ENCODE data around the gene UPK3A. TPM values are rescaled to one million over a fixed set of nuclear protein-coding genes. Genes with fewer than 3 reads are reported as not detected.
A peak's percentile ranks its signal among the peaks of the same experiment; 100 is the strongest.

The UPK3A gene
- total RNA-seq (2016; rRNA removed; fragmentation: Illumina TruSeq; extraction: Trizol) (10.0 and 10.5 TPM in 2 replicates), polyA plus RNA-seq (2011; rRNA removed) (12.2 and 13.8 TPM in 2 replicates), polyA minus RNA-seq (2011; rRNA and poly(A)+ RNA removed; ENCODE audit: low replicate concordance) (30.1 TPM in 1 of 2 replicates, not detected in the other), Bru-seq, nascent RNA (percentile 44 among the genes with signal in this experiment), BruChase-seq, experiment 1, labeled RNA remaining after a 6-hour chase (percentile 33 among the genes with signal in this experiment), BruChase-seq, experiment 2, labeled RNA remaining after a 2-hour chase (percentile 36 among the genes with signal in this experiment)
- 9.4 and 11.8 TPM in 2 replicates for total RNA-seq (2016; cell fraction: cytosol; rRNA removed; fragmentation: Illumina TruSeq; extraction: Trizol; ENCODE audit: low read depth)
- total RNA-seq (2016; cell fraction: insoluble cytoplasmic fraction; rRNA removed; fragmentation: Illumina TruSeq; extraction: Trizol) = 9.5 and 11.5 TPM in 2 replicates
- 10.2 and 12.3 TPM in 2 replicates for total RNA-seq (2016; cell fraction: membrane; rRNA removed; fragmentation: Illumina TruSeq; extraction: Trizol)
- 3.3 and 4.2 TPM in 2 replicates for total RNA-seq (2016; cell fraction: nucleus; rRNA removed; fragmentation: Illumina TruSeq; extraction: Trizol)
- polyA plus RNA-seq (2011; cell fraction: cytosol; rRNA removed) = 10.6 and 20.2 TPM in 2 replicates
- 5.9 and 7.2 TPM in 2 replicates for polyA plus RNA-seq (2011; cell fraction: nucleus; rRNA removed)
- 4.3 and 11.1 TPM in 2 replicates for polyA plus RNA-seq (2012)
- 14.1 and 18.5 TPM in 2 replicates for polyA plus RNA-seq (2016; cell fraction: cytosol; fragmentation: Illumina TruSeq; extraction: Trizol; ENCODE audit: low read depth)
- polyA plus RNA-seq (2016; cell fraction: insoluble cytoplasmic fraction; fragmentation: Illumina TruSeq; extraction: Trizol; ENCODE audit: low read depth) = 14.2 and 18.6 TPM in 2 replicates
- 13.4 and 14.9 TPM in 2 replicates for polyA plus RNA-seq (2016; cell fraction: membrane; fragmentation: Illumina TruSeq; extraction: Trizol; ENCODE audit: low read depth)
- polyA plus RNA-seq (2016; cell fraction: nucleus; fragmentation: Illumina TruSeq; extraction: Trizol; ENCODE audit: insufficient read depth, low read depth) = 12.3 and 12.7 TPM in 2 replicates
- polyA minus RNA-seq (2011; cell fraction: cytosol; rRNA and poly(A)+ RNA removed) = 3.4 and 3.6 TPM in 2 replicates
- 2.2 and 3.2 TPM in 2 replicates for polyA minus RNA-seq (2011; cell fraction: nucleus; rRNA and poly(A)+ RNA removed)
- long read RNA-seq, experiment 1, partial matches to known transcripts = 19 of 33 reads
- long read RNA-seq, experiment 1, other reads (novel, unspliced or antisense) = 14 of 33 reads
- long read RNA-seq, experiment 2, partial matches to known transcripts = 10 of 17 reads
- long read RNA-seq, experiment 2, other reads (novel, unspliced or antisense) = 7 of 17 reads

DNA sequence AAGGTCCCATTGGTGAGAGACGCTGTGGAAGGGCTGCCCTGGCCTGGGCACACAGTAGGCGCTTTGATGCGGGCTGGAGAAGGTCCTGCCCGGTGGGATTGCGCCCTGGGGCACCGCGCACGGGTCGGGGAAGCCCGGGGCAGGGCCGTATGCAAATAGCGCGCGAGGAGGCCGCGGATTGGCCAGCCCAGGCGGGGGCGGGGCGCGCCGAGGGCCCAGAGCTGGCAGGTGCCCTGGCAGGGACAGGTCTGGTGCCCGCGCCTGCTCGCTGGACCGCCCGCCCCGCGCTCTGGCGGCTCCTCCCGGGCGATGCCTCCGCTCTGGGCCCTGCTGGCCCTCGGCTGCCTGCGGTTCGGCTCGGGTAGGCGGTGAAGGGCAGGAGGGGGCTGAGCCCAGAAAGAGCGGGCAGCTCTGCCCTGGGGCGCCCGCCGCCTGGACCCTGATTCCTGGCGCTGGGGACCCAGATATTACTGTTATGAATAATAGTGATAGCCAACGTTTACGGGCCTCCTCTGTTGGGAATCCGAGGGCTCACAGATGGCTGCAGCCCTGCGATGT, at the start of gene UPK3A:
Gene UPK3A (plus strand): TSS at position 245 of the 558 bp plus-strand sequence. CDS start 65 bp downstream, at position 310.
- TF ChIP-seq, protein P1, sequence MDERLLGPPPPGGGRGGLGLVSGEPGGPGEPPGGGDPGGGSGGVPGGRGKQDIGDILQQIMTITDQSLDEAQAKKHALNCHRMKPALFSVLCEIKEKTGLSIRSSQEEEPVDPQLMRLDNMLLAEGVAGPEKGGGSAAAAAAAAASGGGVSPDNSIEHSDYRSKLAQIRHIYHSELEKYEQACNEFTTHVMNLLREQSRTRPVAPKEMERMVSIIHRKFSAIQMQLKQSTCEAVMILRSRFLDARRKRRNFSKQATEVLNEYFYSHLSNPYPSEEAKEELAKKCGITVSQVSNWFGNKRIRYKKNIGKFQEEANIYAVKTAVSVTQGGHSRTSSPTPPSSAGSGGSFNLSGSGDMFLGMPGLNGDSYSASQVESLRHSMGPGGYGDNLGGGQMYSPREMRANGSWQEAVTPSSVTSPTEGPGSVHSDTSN (CRISPR knock-in tag; IDR thresholded peaks at IDR 0.05) = no peak
- TF ChIP-seq SYNCRIP (IDR thresholded peaks at IDR 0.05; ENCODE audit: insufficient read depth, low read depth, low read length) = no peak
- no peak for TF ChIP-seq JARID2 (CRISPR knock-in tag; IDR thresholded peaks at IDR 0.05; ENCODE audit: insufficient replicate concordance)
- no peak for TF ChIP-seq FOXP1 (IDR thresholded peaks at IDR 0.05)
- TF ChIP-seq FOXP1 (CRISPR knock-in tag; IDR thresholded peaks at IDR 0.05) = no peak
- no peak within 1 kb of the TSS for H2AFZ ChIP-seq (ENCODE audit: low read length)
- FAIRE-seq (no peak), ATAC-seq (no peak), DNase-seq (ENCODE audit: low spot score) (no peak)
- peak within 1 kb of the TSS; percentile 30 to 63 (median 37); a peak in 5 of 6 replicates for H3K4me3 ChIP-seq (replicated peaks in 1 of 3; ENCODE audit: insufficient read depth in 1 of 3, low read depth in 2 of 3, low read length in 3 of 3)
- in situ Hi-C loops (cut with HindIII; ENCODE audit: extremely low pct_ligation_motif_present, low pct_unique_long_range_greater_than_20kb) = no loop called here
- H4K20me1 ChIP-seq (ENCODE audit: insufficient read depth, low read length) = no peaks in the 10 kb centered on the region
- no peaks in the 10 kb centered on the region for H3K36me3 ChIP-seq (replicated peaks in 1 of 2; ENCODE audit: control insufficient read depth in 1 of 2, insufficient read depth in 2 of 2, low read length in 2 of 2)
- POLR2A ChIA-PET = interaction anchor here (5.1 kb wide), 1 partner anchor 12 kb away, joined by 73 read pairs; no protein-coding TSS in a partner anchor
- H3K27me3 ChIP-seq (ENCODE audit: control insufficient read depth in 1 of 2, insufficient read depth in 2 of 2, low read length in 2 of 2) = no peaks in the 10 kb centered on the region
- H3K4me1 ChIP-seq (ENCODE audit: insufficient read depth, low read length) = peaks cover 75% of the 10 kb centered on the region
- peak within 1 kb of the TSS; percentile 80 for H3K27ac ChIP-seq (ENCODE audit: extremely low read length, insufficient read depth, low read length)
- no peaks in the 10 kb centered on the region for H3K79me2 ChIP-seq (ENCODE audit: insufficient read depth, low read length)
- H3K9ac ChIP-seq (ENCODE audit: insufficient read depth, low read depth, low read length) = peak within 1 kb of the TSS; percentile 69
- no TSS peak for BruUV-seq (replicated peaks)
- CTCF ChIA-PET (ENCODE audit: low intra/inter-chr PET ratio, low total read pairs) = interaction anchor here (1.7 kb wide), 1 partner anchor 151 kb away, joined by 7 read pairs; no protein-coding TSS in a partner anchor
- 95% methylated on average over 32 of the region's 46 CpGs for WGBS (ENCODE audit: low lambda C conversion rate)
- intact Hi-C loops (cut with micrococcal nuclease; ENCODE audit: unreplicated experiment) = no loop called here
- peak within 1 kb of the TSS; percentile 89 for H3K4me2 ChIP-seq (ENCODE audit: low read depth, low read length)
- H3K9me3 ChIP-seq (ENCODE audit: low read length) = no peaks in the 10 kb centered on the region
